H9 (cell line): ENCODE measurements around the gene CPXM2. TPM values are rescaled to one million over a fixed set of nuclear protein-coding genes. Genes with fewer than 3 reads are reported as not detected.
A peak's percentile ranks its signal among the peaks of the same experiment; 100 is the strongest.

Source experiments
- DNase-seq: peaks from one replicate; pipeline ENCODE4 v3.0.0-alpha.2; 2017
- H2AFZ ChIP-seq: one replicate; pipeline ENCODE4 v1.6.1; 2013; ENCODE audit warnings: mild to moderate bottlenecking, low read length, control low read depth, moderate library complexity
- H2AK5ac ChIP-seq: 2 replicates; pipeline ENCODE4 v1.6.1; 2013; ENCODE audit warnings: low read length, control low read depth, mixed read lengths; ENCODE audit not compliant: insufficient read length
- H2BK120ac ChIP-seq: one replicate; pipeline ENCODE4 v1.6.1; 2013; ENCODE audit warnings: low read depth, mild to moderate bottlenecking, low read length, control low read depth, inconsistent platforms; ENCODE audit not compliant: poor library complexity, severe bottlenecking
- H2BK12ac ChIP-seq: 2 replicates; pipeline ENCODE4 v1.6.1; 2013; ENCODE audit warnings: low read length, control low read depth, mixed read lengths, low read depth; ENCODE audit not compliant: insufficient read length
- H2BK15ac ChIP-seq: 2 replicates; pipeline ENCODE4 v1.6.1; 2013; ENCODE audit warnings: low read depth, low read length, control low read depth
- H2BK20ac ChIP-seq: one replicate; pipeline ENCODE4 v1.6.1; 2013; ENCODE audit warnings: low read depth, mild to moderate bottlenecking, low read length, control low read depth, inconsistent platforms; ENCODE audit not compliant: poor library complexity, severe bottlenecking
- H2BK5ac ChIP-seq: 2 replicates; pipeline ENCODE4 v1.6.1; 2013; ENCODE audit warnings: low read length, control low read depth, mixed read lengths; ENCODE audit not compliant: insufficient read length
- H3K14ac ChIP-seq: 2 replicates; pipeline ENCODE4 v1.6.1; 2013; ENCODE audit warnings: low read length, control low read depth; ENCODE audit not compliant: insufficient read depth
- H3K18ac ChIP-seq: 2 replicates; pipeline ENCODE4 v1.6.1; 2013; ENCODE audit warnings: low read depth, mild to moderate bottlenecking, mixed read lengths, low read length, control low read depth; ENCODE audit not compliant: insufficient read length
- H3K23ac ChIP-seq: 2 replicates; pipeline ENCODE4 v1.6.1; 2013; ENCODE audit warnings: low read length, control low read depth, mixed read lengths, low read depth; ENCODE audit not compliant: insufficient read length
- H3K23me2 ChIP-seq: 2 replicates; pipeline ENCODE4 v1.6.1; 2013; ENCODE audit warnings: low read depth, mild to moderate bottlenecking, mixed read lengths, low read length, control low read depth; ENCODE audit not compliant: insufficient read length, poor library complexity, severe bottlenecking
- H3K27ac ChIP-seq: 2 replicates; pipeline ENCODE4 v1.5.1; 2013; ENCODE audit warnings: low read length, control low read depth, mixed read lengths, low read depth; ENCODE audit not compliant: insufficient read length
- H3K27me3 ChIP-seq: 2 replicates; pipeline ENCODE4 v1.6.1; 2013; ENCODE audit warnings: low read length, control low read depth, inconsistent platforms; ENCODE audit not compliant: insufficient read depth
- H3K4ac ChIP-seq: 2 replicates; pipeline ENCODE4 v1.6.1; 2013; ENCODE audit warnings: low read depth, mild to moderate bottlenecking, control low read depth, inconsistent platforms, low read length, moderate library complexity
- H3K4me1 ChIP-seq: 2 replicates; pipeline ENCODE4 v1.6.1; 2013; ENCODE audit warnings: low read length, control low read depth, inconsistent platforms; ENCODE audit not compliant: insufficient read depth
- H3K4me2 ChIP-seq: 2 replicates; pipeline ENCODE4 v1.6.1; 2013; ENCODE audit warnings: low read length, control low read depth, mixed read lengths; ENCODE audit not compliant: insufficient read length, insufficient read depth
- H3K56ac ChIP-seq: 2 replicates; pipeline ENCODE4 v1.6.1; 2013; ENCODE audit warnings: low read depth, mild to moderate bottlenecking, mixed read lengths, low read length, control low read depth; ENCODE audit not compliant: insufficient read length
- H3K79me1 ChIP-seq: 2 replicates; pipeline ENCODE4 v1.6.1; 2013; ENCODE audit warnings: low read depth, mild to moderate bottlenecking, moderate library complexity, low read length, control low read depth, inconsistent platforms; ENCODE audit not compliant: insufficient read depth, poor library complexity, severe bottlenecking
- H3K79me2 ChIP-seq: 2 replicates; pipeline ENCODE4 v1.6.1; 2013; ENCODE audit warnings: low read length, control low read depth, inconsistent platforms; ENCODE audit not compliant: insufficient read depth
- H3K9ac ChIP-seq: 2 replicates; pipeline ENCODE4 v1.6.1; 2013; ENCODE audit warnings: low read length, control low read depth, mixed read lengths; ENCODE audit not compliant: insufficient read length; ENCODE audit errors: extremely low read depth
- H3K9me3 ChIP-seq: one replicate; pipeline ENCODE4 v1.6.1; 2013; ENCODE audit warnings: low read depth, low read length, inconsistent platforms; ENCODE audit not compliant: control insufficient read depth
- H3T11ph ChIP-seq: one replicate; pipeline ENCODE4 v1.6.1; 2013; ENCODE audit warnings: mild to moderate bottlenecking, low read length, control low read depth, inconsistent platforms
- H4K20me1 ChIP-seq: one replicate; pipeline ENCODE4 v1.6.1; 2013; ENCODE audit not compliant: control insufficient read depth, insufficient read length, insufficient read depth
- H4K5ac ChIP-seq: 2 replicates; pipeline ENCODE4 v1.6.1; 2013; ENCODE audit warnings: low read depth, mild to moderate bottlenecking, mixed read lengths, low read length, control low read depth; ENCODE audit not compliant: insufficient read length
- H4K8ac ChIP-seq: replicated peaks from 2 replicates; pipeline ENCODE4 v1.6.1; 2013; ENCODE audit warnings: low read length, control low read depth, mixed read lengths, low read depth; ENCODE audit not compliant: insufficient read length
- H4K91ac ChIP-seq: 2 replicates; pipeline ENCODE4 v1.6.1; 2013; ENCODE audit warnings: low read depth, mild to moderate bottlenecking, moderate library complexity, mixed read lengths, low read length, control low read depth; ENCODE audit not compliant: insufficient read length
- H3K27ac Mint-ChIP-seq, 3 experiments: 2 replicates in 2 of 3; 3 replicates in 1 of 3; pipeline ENCODE4 v1.8.0; 2020 to 2021; ENCODE audit warnings: mixed read lengths in 3 of 3, mild to moderate bottlenecking in 1 of 3, moderate library complexity in 1 of 3
- H3K27me3 Mint-ChIP-seq: 2 replicates; pipeline ENCODE4 v1.8.0; 2021; ENCODE audit warnings: low read depth, mild to moderate bottlenecking, moderate library complexity, mixed read lengths
- H3K36me3 Mint-ChIP-seq, 3 experiments: 2 replicates in 2 of 3; 3 replicates in 1 of 3; pipeline ENCODE4 v1.8.0; 2020 to 2021; ENCODE audit warnings: low read depth in 3 of 3, mixed read lengths in 3 of 3; ENCODE audit not compliant: insufficient read depth in 1 of 3
- H3K4me1 Mint-ChIP-seq, 2 experiments: 2 replicates each; pipeline ENCODE4 v1.8.0; 2020; ENCODE audit warnings: mixed read lengths in 2 of 2
- H3K4me3 Mint-ChIP-seq, 2 experiments: 2 replicates in 1 of 2; 3 replicates in 1 of 2; pipeline ENCODE4 v1.8.0; 2020 to 2021; ENCODE audit warnings: mild to moderate bottlenecking in 2 of 2, mixed read lengths in 2 of 2, moderate library complexity in 1 of 2
- H3K9me3 Mint-ChIP-seq, 2 experiments: 2 replicates in 1 of 2; 3 replicates in 1 of 2; pipeline ENCODE4 v1.8.0; 2020; ENCODE audit warnings: mild to moderate bottlenecking in 2 of 2, mixed read lengths in 2 of 2, moderate library complexity in 1 of 2
- WGBS: extraction: QIAGEN DNeasy Blood & Tissue Kit; methylation state at CpG from one replicate; pipeline ENCODE4 v1.1.7; 2013; ENCODE audit warnings: missing lambda C conversion rate, low lambda C conversion rate, mixed read lengths; ENCODE audit not compliant: insufficient read length; ENCODE audit errors: extremely low coverage; 5-methylcytosine and 5-hydroxymethylcytosine counted together
- total RNA-seq: library from RNA; stranded (reverse); gene quantifications from 2 replicates; pipeline ENCODE4 v1.2.1, GENCODE V29; 2021
- TF ChIP-seq, protein P1 (sequence below): fragments of 200-600 bp; sonication (generic); conservative IDR thresholded peaks from 3 replicates; pipeline ENCODE4 v1.8.0; 2021; ENCODE audit warnings: antibody characterized with exemption, mild to moderate bottlenecking

The CPXM2 gene
- total RNA-seq, 1 experiment from 2014 or later: 1.7 TPM

DNA sequence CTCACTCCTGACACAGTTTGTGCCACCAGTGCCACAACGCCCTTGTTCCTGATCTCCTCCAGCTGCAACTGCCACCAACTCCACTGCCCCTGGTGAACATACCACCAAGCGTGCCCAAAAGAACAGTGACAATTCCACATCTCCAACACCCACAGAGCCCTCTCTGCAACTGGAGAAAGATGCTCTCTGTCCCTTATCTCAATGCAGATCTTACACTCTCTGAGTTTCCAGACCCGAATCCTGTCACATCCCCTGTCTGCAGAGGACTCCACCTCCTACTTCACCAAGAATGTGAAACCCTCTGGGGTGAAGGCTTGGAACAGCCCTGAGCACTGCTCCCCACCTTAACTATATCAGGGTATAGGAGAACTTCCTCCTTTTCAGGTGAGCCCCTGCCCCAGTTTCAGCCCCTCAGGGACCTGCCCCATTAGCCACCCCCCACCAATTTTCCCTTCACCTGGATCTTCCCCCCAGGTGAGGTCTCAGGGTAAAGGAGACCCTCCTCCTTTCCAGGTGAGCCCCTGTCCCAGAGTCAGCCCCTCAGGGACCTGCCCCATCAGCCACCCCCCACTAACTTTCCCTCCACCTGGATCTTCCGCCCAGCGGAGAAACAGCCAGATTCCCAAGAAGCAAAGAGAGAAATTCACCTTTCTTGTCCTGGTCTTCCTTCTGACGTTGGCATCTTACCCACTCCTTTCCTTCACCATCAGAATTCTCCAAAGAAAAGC, 55.0 kb downstream of the CPXM2 start:
- H3K23me2 ChIP-seq: no peaks in the 10 kb centered on the region
- H3K4ac ChIP-seq: no peak overlapping the region
- peaks cover 5% of the 10 kb centered on the region for H3K27me3 Mint-ChIP-seq
- no peak overlapping the region for H4K5ac ChIP-seq
- no peak overlapping the region for H3T11ph ChIP-seq
- H3K23ac ChIP-seq: no peak overlapping the region
- H3K4me3 Mint-ChIP-seq: no peak overlapping the region
- H3K9me3 ChIP-seq: no peaks in the 10 kb centered on the region
- H4K8ac ChIP-seq: no peak overlapping the region
- no peak overlapping the region for H3K9ac ChIP-seq
- H3K36me3 Mint-ChIP-seq: peaks cover 0 to 3% (median 0%) of the 10 kb centered on the region in 3 experiments; a peak in 3 of 7 replicates
- no peaks in the 10 kb centered on the region for H3K4me1 ChIP-seq
- no peaks in the 10 kb centered on the region for H3K79me2 ChIP-seq
- no peak overlapping the region for H3K4me2 ChIP-seq
- H3K4me1 Mint-ChIP-seq: peaks cover 16 to 31% of the 10 kb centered on the region in 2 experiments
- H4K20me1 ChIP-seq: no peaks in the 10 kb centered on the region
- peak overlapping the region in 1 of 3 experiments; percentile 1; a peak in 3 of 7 replicates for H3K27ac Mint-ChIP-seq
- WGBS: no CpG with 5 or more reads among the region's 6 CpGs
- H4K91ac ChIP-seq: no peak overlapping the region
- no peak overlapping the region for H2BK12ac ChIP-seq
- H3K79me1 ChIP-seq: no peaks in the 10 kb centered on the region
- TF ChIP-seq, protein P1, sequence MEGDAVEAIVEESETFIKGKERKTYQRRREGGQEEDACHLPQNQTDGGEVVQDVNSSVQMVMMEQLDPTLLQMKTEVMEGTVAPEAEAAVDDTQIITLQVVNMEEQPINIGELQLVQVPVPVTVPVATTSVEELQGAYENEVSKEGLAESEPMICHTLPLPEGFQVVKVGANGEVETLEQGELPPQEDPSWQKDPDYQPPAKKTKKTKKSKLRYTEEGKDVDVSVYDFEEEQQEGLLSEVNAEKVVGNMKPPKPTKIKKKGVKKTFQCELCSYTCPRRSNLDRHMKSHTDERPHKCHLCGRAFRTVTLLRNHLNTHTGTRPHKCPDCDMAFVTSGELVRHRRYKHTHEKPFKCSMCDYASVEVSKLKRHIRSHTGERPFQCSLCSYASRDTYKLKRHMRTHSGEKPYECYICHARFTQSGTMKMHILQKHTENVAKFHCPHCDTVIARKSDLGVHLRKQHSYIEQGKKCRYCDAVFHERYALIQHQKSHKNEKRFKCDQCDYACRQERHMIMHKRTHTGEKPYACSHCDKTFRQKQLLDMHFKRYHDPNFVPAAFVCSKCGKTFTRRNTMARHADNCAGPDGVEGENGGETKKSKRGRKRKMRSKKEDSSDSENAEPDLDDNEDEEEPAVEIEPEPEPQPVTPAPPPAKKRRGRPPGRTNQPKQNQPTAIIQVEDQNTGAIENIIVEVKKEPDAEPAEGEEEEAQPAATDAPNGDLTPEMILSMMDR: no peak
- no peak overlapping the region for H2AFZ ChIP-seq
- H3K27ac ChIP-seq: no peak overlapping the region
- no peak overlapping the region for H3K56ac ChIP-seq
- no peak overlapping the region for H2BK5ac ChIP-seq
- no peaks in the 10 kb centered on the region for H3K27me3 ChIP-seq
- H3K14ac ChIP-seq: no peak overlapping the region; the same call in 1 of the 2 replicates
- no peak overlapping the region for H2BK20ac ChIP-seq
- no peak for DNase-seq
- no peak overlapping the region for H3K18ac ChIP-seq
- no peak overlapping the region for H2BK120ac ChIP-seq
- H3K9me3 Mint-ChIP-seq: no peaks in the 10 kb centered on the region
- no peak overlapping the region for H2BK15ac ChIP-seq
- H2AK5ac ChIP-seq: no peak overlapping the region
